GM18502 (cell line): ENCODE results near the gene HSPA4.
"Not testable (repeated sequence)": the region's sequence is repeated elsewhere in the genome, so short reads cannot be mapped to it uniquely, and the experiment has no call there.

Experiments
- ATAC-seq: cut with Tn5 transposase; IDR thresholded peaks from one replicate; pipeline ENCODE4 v1.9.1; 2021; ENCODE audit warnings: mild to moderate bottlenecking; ENCODE audit not compliant: unreplicated experiment, poor library complexity

Gene HSPA4

GRCh38 chr5:133085171-133085570 is 33.4 kb downstream of the HSPA4 start:
- ATAC-seq = not testable (repeated sequence)

- no peak for ATAC-seq
These were observed 34.6 kb downstream of the HSPA4 start for GRCh38 chr5:133086366-133086875.

- no peak for ATAC-seq
These were observed 36.3 kb downstream of the HSPA4 start for GRCh38 chr5:133088064-133088463.

DNA sequence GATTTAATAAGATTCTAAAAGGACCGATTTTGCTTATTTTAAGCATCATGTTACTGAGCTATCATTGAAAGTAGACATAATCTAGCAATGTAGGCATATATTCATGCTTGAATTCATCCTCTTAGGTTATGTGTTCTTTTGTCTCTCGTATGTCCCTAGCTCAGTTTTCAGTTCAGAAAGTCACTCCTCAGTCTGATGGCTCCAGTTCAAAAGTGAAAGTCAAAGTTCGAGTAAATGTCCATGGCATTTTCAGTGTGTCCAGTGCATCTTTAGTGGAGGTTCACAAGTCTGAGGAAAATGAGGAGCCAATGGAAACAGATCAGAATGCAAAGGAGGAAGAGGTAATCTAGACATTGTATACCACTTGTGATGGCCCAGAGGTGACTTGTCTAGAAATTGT is 39.2 kb downstream of the HSPA4 start:
- ATAC-seq = no peak

- no peak for ATAC-seq
These were observed 54.5 kb downstream of the HSPA4 start for GRCh38 chr5:133106343-133106742.

GRCh38 chr5:133106761-133107572 is 55.2 kb downstream of the HSPA4 start:
- no peak for ATAC-seq

DNA sequence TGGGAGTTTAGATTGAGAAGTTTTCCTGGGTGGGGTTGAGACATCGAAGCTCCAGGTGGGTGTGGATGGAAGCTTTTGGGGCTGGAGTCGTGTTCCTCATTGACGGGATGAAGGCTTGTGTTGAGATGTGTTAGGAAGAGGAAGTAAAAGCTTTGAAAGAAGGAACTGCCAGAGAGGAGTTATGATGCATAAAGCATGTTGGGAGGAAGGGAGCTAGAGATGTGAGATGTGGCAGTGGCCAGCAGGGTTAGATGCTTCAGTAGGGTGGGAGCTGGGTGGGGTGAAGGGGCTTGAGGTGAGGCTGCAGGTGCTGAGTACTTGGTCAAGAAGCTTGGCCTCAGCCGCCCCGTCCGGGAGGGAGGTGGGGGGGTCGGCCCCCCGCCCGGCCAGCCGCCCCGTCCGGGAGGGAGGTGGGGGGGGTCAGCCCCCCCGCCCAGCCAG is 56.7 kb downstream of the HSPA4 start:
- ATAC-seq = no peak

- ATAC-seq = no peak
These were observed 58.1 kb downstream of the HSPA4 start for GRCh38 chr5:133109655-133110483.

- no peak for ATAC-seq
These were observed 58.9 kb downstream of the HSPA4 start for GRCh38 chr5:133110709-133111108.

- ATAC-seq = no peak
These were observed 59.5 kb downstream of the HSPA4 start for GRCh38 chr5:133111299-133111698.

- no peak for ATAC-seq
These were observed 60.3 kb downstream of the HSPA4 start for GRCh38 chr5:133112026-133112660.

- no peak for ATAC-seq
These were observed 61.7 kb downstream of the HSPA4 start for GRCh38 chr5:133113331-133114061.

DNA sequence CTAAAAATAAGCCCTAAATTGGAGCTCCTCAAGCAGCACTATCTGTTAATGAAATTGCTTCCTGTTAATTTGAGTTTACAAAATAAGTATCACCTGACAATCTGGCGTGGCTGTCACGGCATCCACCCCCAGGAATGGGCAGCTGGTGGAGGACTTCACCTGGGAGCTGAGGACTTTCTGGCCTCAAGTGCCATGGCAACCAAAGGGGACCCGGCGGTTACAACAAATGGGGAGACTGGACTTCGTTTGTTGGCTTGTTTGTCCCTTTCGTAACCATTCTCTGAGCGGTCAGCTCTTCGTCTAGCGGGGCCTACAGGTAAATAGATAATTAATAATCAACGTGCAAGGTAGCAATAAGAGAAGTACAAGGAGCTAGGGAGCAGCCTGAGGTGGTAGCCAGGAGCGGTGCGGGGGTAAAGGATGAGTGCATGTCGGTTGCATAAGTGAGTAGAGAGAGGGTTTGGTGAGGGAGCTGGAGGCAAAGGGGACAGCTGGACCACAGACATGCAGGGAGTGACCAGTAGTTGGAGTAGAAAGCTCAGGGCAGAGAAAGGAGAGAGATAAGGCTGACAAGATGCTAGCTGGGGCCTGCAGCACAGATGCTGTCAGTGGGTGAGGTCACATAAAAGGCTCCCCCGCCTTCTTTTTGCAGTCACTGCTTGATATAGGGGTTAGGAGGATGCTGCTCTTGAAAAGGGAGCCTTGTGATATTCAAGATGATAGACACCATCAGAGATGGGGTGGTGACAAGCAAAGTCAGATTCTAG is 62.5 kb downstream of the HSPA4 start:
- ATAC-seq = no peak

DNA sequence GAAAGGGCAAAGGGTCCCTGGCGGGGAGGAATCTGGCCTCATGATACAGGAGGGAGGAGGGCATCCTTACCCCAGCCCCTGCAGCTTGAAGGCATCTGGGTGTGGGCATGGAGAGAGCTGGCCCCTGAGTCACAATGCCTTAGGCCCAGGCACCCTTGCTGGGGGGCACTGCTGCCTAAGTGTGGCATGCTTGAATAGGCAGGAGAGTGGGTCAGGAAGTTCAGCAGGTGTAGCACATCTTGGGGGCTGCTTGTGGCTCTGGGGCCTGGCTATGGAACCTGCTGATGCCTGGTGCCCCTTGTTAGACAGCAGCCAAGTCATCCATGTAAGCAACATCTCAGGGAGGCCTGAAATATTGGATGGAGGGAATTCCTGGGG is 63.1 kb downstream of the HSPA4 start:
- no peak for ATAC-seq

DNA sequence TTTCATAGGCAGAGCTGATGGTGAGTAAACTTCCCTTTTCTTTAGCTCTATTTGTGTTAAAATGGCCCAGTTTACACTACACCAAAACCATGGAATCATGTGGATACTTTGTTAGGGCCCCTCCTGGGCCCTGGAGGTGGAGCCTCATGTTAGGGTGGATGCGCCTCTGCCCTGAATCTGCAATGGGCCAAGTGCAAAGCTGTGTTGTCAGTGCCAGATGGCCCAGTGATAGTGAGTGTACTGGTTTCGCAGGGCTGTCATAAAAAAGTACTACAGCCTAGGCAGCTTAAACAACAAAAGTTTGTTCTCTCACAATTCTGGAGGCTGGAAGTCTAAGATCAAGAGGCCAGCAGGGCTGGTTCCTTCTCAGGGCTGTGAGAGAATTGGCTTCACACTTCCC is 64.8 kb downstream of the HSPA4 start:
- ATAC-seq = no peak

- no peak for ATAC-seq
These were observed 65.5 kb downstream of the HSPA4 start for GRCh38 chr5:133117166-133117911.

- no peak for ATAC-seq
These were observed 66.2 kb downstream of the HSPA4 start for GRCh38 chr5:133117912-133118445.

- no peak for ATAC-seq
These were observed 66.9 kb downstream of the HSPA4 start for GRCh38 chr5:133118741-133119140.
